ENCODE measurements around the gene ATP1A3. TPM values are rescaled to one million over a fixed set of nuclear protein-coding genes. Genes with fewer than 3 reads are reported as not detected.

The ATP1A3 gene
- total and polyA plus RNA-seq, 2 donors (not counting 1 experiment from before 2014, with no cell fraction given) = 1.2 to 3.8 TPM

- intact Hi-C loops (cut with micrococcal nuclease) = no loop called here
- H3K4me3 ChIP-seq (ENCODE audit: control extremely low read depth in 1 of 5, extremely low read depth in 1 of 5, insufficient read depth in 1 of 5, low read depth in 2 of 5, low read length in 4 of 5) = no peak overlapping the region
- peaks cover 19% of the 10 kb centered on the region for H3K27me3 Mint-ChIP-seq
- ChIA-PET CTCF (interaction anchor here (1.3 kb wide), 1 partner anchor 53 kb away, joined by 4 read pairs; no protein-coding TSS in a partner anchor), POLR2A (no interaction called here)
- no peaks in the 10 kb centered on the region for H3K9me3 Mint-ChIP-seq (ENCODE audit: insufficient read depth)
- H3K9me3 ChIP-seq (ENCODE audit: control extremely low read depth in 1 of 3, control insufficient read depth in 2 of 3, insufficient read depth in 1 of 3, low read length in 2 of 3) = peaks cover 0 to 6% (median 0%) of the 10 kb centered on the region in 3 donors
- H3K27ac ChIP-seq (ENCODE audit: low read length in 2 of 2) = no peak overlapping the region
- WGBS (ENCODE audit: insufficient coverage) = 64% methylated on average over 20 of the region's 27 CpGs
- ATAC-seq (ENCODE audit: low read depth) = no peak
- DNase-seq = peak; percentile 22
- H2AFZ ChIP-seq (ENCODE audit: insufficient read depth, low read depth, low read length, poor library complexity, severe bottlenecking) = no peak overlapping the region
- H3K4me1 ChIP-seq (ENCODE audit: control insufficient read depth in 2 of 2, insufficient read depth in 2 of 2, low read length in 2 of 2) = peaks cover 70 to 73% of the 10 kb centered on the region in 2 donors
- no peaks in the 10 kb centered on the region for H3K36me3 ChIP-seq (replicated peaks in 1 of 2; ENCODE audit: control extremely low read depth in 1 of 2, control insufficient read depth in 1 of 2, extremely low read depth in 1 of 2, insufficient read depth in 2 of 2, low read length in 1 of 2)
- H4K20me1 ChIP-seq (ENCODE audit: control insufficient read depth, insufficient read depth, low read length, poor library complexity, severe bottlenecking) = no peaks in the 10 kb centered on the region
- peaks cover 10% of the 10 kb centered on the region for H3K79me2 ChIP-seq (ENCODE audit: control insufficient read depth, insufficient read depth, low read length)
- H3K9ac ChIP-seq (ENCODE audit: low read length) = no peak overlapping the region
- peaks cover 41% of the 10 kb centered on the region for H3K4me1 Mint-ChIP-seq
- H3K4me2 ChIP-seq (replicated peaks; ENCODE audit: low read depth, low read length, poor library complexity, severe bottlenecking) = no peak overlapping the region
- H3K27ac Mint-ChIP-seq = no peak overlapping the region
- H3K4me3 Mint-ChIP-seq = no peak overlapping the region
- H3K27me3 ChIP-seq (replicated peaks in 1 of 4; ENCODE audit: control extremely low read depth in 1 of 4, control insufficient read depth in 3 of 4, insufficient read depth in 4 of 4, low read length in 3 of 4) = peaks cover 0 to 51% (median 16%) of the 10 kb centered on the region in 4 experiments
- TF ChIP-seq EZH2 (IDR thresholded peaks at IDR 0.05; ENCODE audit: borderline replicate concordance, insufficient read depth, low read depth, low read length, poor library complexity, severe bottlenecking) (no peak), CTCF (IDR thresholded peaks at IDR 0.05) (no peak)
These were observed 67.8 kb downstream of the ATP1A3 start for GRCh38 chr19:41926028-41926762.

All from B cell (primary cell).